ENCODE data around the gene SPTBN2. TPM values are rescaled to one million over a fixed set of nuclear protein-coding genes. Genes with fewer than 3 reads are reported as not detected.

Gene SPTBN2
- total RNA-seq, 4 donors from 2014 or later = 1.6 to 14.4 (median 8.6) TPM

GRCh38 chr11:66694056-66694410 lies 35.0 kb downstream of the SPTBN2 start:
- ATAC-seq (ENCODE audit: low FRiP score) (no peak), DNase-seq (ENCODE audit: low spot score) (no peak)
- no peak for TF ChIP-seq CTCF (IDR thresholded peaks at IDR 0.05)

- no peak for TF ChIP-seq CTCF (IDR thresholded peaks at IDR 0.05)
- DNase-seq (ENCODE audit: low spot score) (no peak), ATAC-seq (ENCODE audit: low FRiP score) (no peak)
Observed at GRCh38 chr11:66693356-66694055, 35.5 kb downstream of the SPTBN2 start.

GRCh38 chr11:66692871-66693331 lies 36.1 kb downstream of the SPTBN2 start:
- no peak for DNase-seq (ENCODE audit: low spot score)
- ATAC-seq (ENCODE audit: low FRiP score) = no peak
- no peak for TF ChIP-seq CTCF (IDR thresholded peaks at IDR 0.05)

GRCh38 chr11:66692446-66692845 lies 36.6 kb downstream of the SPTBN2 start:
- no peak for DNase-seq (ENCODE audit: low spot score)

GRCh38 chr11:66691311-66691980 lies 37.6 kb downstream of the SPTBN2 start:
- DNase-seq (ENCODE audit: low spot score) (no peak), ATAC-seq (ENCODE audit: low FRiP score) (no peak)
- no peak for TF ChIP-seq CTCF (IDR thresholded peaks at IDR 0.05)

More at GRCh38 chr11:66692446-66692845, 36.6 kb downstream of the SPTBN2 start:
- no peak for TF ChIP-seq CTCF (IDR thresholded peaks at IDR 0.05)
- no peak for ATAC-seq (ENCODE audit: low FRiP score)

GRCh38 chr11:66689661-66690590 lies 39.1 kb downstream of the SPTBN2 start:
- no peak for TF ChIP-seq CTCF (IDR thresholded peaks at IDR 0.05)
- ATAC-seq (ENCODE audit: low FRiP score) (no peak), DNase-seq (ENCODE audit: low spot score) (no peak)

Measured in omental fat pad (tissue), 4 donors.